ENCODE results near the gene EML5. TPM values are rescaled to one million over a fixed set of nuclear protein-coding genes. Genes with fewer than 3 reads are reported as not detected.

EML5 gene
- total RNA-seq, 1 donor from 2014 or later, result 2.4 TPM

DNA sequence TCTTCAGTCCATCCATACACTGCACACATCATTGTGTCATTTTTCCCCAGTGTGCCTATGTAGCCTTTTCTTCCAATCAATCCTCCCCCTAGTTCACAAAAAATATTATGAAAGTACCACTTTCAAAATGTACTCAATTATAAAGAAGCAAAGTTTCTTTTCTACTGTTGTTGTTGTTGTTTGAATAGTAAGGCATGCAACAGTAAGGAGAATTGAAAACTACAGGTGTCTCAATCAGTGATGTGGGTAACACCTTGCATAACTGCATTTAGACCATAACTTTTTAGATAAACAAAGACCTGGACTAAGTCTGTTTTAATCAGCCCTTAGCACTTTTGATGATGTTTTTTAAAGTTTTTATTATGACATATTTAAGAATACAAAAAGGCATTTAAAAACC, 104.4 kb downstream of the EML5 start:
- no peaks in the 10 kb centered on the region for H3K4me1 ChIP-seq
- H3K4me3 ChIP-seq, result no peak overlapping the region
- intact Hi-C loops (cut with DNase I), result no loop called here
- no peaks in the 10 kb centered on the region for H3K36me3 ChIP-seq
- ATAC-seq, result no peak
- TF ChIP-seq, protein P1, sequence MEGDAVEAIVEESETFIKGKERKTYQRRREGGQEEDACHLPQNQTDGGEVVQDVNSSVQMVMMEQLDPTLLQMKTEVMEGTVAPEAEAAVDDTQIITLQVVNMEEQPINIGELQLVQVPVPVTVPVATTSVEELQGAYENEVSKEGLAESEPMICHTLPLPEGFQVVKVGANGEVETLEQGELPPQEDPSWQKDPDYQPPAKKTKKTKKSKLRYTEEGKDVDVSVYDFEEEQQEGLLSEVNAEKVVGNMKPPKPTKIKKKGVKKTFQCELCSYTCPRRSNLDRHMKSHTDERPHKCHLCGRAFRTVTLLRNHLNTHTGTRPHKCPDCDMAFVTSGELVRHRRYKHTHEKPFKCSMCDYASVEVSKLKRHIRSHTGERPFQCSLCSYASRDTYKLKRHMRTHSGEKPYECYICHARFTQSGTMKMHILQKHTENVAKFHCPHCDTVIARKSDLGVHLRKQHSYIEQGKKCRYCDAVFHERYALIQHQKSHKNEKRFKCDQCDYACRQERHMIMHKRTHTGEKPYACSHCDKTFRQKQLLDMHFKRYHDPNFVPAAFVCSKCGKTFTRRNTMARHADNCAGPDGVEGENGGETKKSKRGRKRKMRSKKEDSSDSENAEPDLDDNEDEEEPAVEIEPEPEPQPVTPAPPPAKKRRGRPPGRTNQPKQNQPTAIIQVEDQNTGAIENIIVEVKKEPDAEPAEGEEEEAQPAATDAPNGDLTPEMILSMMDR (IDR thresholded peaks at IDR 0.05), result no peak
- no peak overlapping the region for H3K27ac ChIP-seq
- no peaks in the 10 kb centered on the region for H3K27me3 ChIP-seq (ENCODE audit: low read depth)
- DNase-seq, result no peak
- no peaks in the 10 kb centered on the region for H3K9me3 ChIP-seq

DNA sequence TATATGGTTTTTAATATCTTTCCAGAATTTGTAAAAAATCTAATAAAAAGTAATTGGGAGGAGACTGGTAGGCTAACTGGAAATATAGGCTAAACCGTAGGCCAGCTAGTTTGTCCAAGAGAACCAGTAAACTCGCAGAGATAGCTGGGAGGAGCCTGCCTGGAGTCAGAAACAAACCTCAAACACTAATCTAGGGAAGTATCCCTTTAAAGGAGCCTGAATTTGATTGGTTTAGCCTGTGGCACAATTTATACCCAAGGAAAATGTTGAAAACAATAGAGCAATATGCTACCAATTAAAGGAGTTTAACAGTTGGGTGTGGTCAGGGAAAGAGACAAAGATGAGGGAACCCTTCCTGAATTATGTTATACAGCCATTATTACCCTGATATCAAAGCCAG, 109.6 kb downstream of the EML5 start:
- Histone ChIP-seq H3K27ac (no peak overlapping the region), H3K36me3 (no peaks in the 10 kb centered on the region), H3K4me1 (no peaks in the 10 kb centered on the region), H3K9me3 (no peaks in the 10 kb centered on the region), H3K27me3 (ENCODE audit: low read depth) (no peaks in the 10 kb centered on the region), H3K4me3 (no peak overlapping the region)
- intact Hi-C loops (cut with DNase I), result no loop called here
- TF ChIP-seq, protein P1 (IDR thresholded peaks at IDR 0.05), result no peak
- ATAC-seq (no peak), DNase-seq (no peak)

DNA sequence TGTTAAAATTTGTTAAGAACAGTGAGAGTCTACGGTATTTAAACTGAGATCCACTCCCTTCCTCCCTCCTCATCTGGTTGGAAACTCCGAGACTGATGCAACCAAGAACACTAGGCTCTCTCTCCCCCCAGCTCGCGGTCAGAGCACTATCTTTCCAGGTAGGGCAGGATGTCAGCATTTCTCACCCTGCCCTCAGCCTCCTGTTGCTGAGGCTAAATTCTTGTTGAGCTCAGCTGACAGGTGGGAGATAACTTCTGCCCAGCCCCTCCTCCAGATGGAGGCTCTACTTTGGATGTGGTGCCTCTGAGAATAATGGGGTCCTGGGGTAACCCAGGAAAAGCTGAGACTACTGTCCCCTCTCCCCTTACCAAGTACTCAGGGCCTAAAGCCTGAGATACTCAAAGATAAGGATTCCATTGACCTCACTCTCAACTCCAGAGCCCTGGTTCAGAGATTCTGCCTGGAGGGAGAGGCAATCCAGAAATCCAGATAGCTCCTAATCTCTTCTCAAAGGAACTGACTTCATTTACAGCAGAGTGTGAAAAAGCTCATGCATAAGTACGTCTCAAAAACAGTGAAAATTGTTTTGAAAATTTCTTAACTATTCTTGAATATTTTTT, 110.1 kb downstream of the EML5 start:
- no peak overlapping the region for H3K4me3 ChIP-seq
- H3K27ac ChIP-seq, result no peak overlapping the region
- DNase-seq, result no peak
- TF ChIP-seq, protein P1 (IDR thresholded peaks at IDR 0.05), result no peak
- H3K27me3 ChIP-seq (ENCODE audit: low read depth), result no peaks in the 10 kb centered on the region
- H3K9me3 ChIP-seq, result no peaks in the 10 kb centered on the region
- H3K36me3 ChIP-seq, result no peaks in the 10 kb centered on the region
- intact Hi-C loops (cut with DNase I), result no loop called here
- peak in 1 of 2 donors; percentile 32 for ATAC-seq
- H3K4me1 ChIP-seq, result no peaks in the 10 kb centered on the region

DNA sequence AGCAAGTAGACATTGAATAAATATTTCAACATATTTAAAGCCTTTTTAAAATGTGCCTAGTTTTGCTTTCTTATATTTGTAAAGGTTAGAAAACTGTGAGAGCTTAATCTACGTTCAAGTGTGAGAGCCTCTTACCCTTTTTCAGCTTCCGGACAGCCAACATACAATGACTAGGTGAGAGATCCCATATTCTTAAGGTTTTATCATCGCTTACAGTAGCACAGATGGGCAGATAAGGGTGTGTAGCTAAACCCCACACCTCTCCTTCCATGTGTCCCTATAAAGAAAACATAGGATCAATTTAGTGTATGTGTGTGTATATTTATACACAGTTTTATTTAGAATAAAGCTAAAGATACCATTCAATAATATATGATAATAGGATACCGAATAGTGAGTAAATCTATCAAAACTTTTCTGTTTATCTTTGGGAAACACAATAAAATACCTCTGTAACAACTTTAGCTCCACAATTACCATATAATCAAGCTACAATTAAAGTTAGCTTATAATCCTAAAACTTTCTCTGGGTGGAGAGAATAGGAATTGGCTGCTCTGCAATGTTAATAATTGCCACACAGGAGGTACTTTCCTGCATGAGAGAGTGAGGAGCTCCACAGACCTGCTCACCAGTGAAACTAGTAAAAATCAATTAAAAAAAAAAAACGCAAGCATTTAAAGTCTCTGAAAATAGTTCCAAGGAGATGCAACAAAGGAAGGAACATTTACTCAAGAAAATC, 110.8 kb downstream of the EML5 start:
- DNase-seq, result no peak
- no peaks in the 10 kb centered on the region for H3K9me3 ChIP-seq
- H3K27me3 ChIP-seq (ENCODE audit: low read depth), result no peaks in the 10 kb centered on the region
- no peaks in the 10 kb centered on the region for H3K36me3 ChIP-seq
- no peak overlapping the region for H3K27ac ChIP-seq
- intact Hi-C loops (cut with DNase I), result no loop called here
- TF ChIP-seq, protein P1 (IDR thresholded peaks at IDR 0.05), result no peak
- no peak overlapping the region for H3K4me3 ChIP-seq
- H3K4me1 ChIP-seq, result no peaks in the 10 kb centered on the region
- peak in 1 of 2 donors; percentile 18 for ATAC-seq

DNA sequence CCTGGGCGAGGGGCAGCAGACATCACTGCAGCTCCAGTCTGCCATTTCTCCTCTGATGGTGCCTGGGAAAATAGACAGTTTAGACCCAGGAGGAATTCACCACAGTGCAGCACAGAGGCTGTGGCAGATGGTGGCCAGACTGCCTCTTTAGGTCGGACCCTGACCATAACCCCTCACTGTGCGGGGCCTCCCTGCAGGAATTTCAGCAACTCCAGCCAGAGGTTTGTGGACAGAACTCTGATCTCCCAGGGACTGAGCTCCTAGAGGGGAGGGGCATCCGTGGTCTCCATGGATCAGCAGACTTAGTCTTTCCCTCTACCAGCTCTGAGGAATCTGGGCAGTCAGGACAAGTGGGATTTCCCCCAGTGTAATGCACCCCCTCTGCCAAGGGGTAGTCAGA, 123.4 kb downstream of the EML5 start:
- H3K4me3 ChIP-seq, result no peak overlapping the region
- no peaks in the 10 kb centered on the region for H3K27me3 ChIP-seq (ENCODE audit: low read depth)
- H3K36me3 ChIP-seq, result no peaks in the 10 kb centered on the region
- DNase-seq, result no peak
- intact Hi-C loops (cut with DNase I), result no loop called here
- H3K9me3 ChIP-seq, result no peaks in the 10 kb centered on the region
- ATAC-seq, result no peak
- peaks cover 6% of the 10 kb centered on the region for H3K4me1 ChIP-seq
- TF ChIP-seq, protein P1 (IDR thresholded peaks at IDR 0.05), result no peak
- H3K27ac ChIP-seq, result no peak overlapping the region
